ENCODE results near the gene SPDYC. TPM values are rescaled to one million over a fixed set of nuclear protein-coding genes. Genes with fewer than 3 reads are reported as not detected.

The SPDYC gene
- total and polyA plus RNA-seq, 2 of the 13 experiments (the other 11 are each of a cell fraction or from before 2014, with no cell fraction given) = 0.15 to 0.33 TPM

GRCh38 chr11:65183201-65183891 is 13.3 kb downstream of the SPDYC start (continued):
- no peak for TF ChIP-seq ZGPAT (CRISPR knock-in tag; IDR thresholded peaks at IDR 0.05)
- TF ChIP-seq ZNF780A (CRISPR knock-in tag; IDR thresholded peaks at IDR 0.05) = no peak
- TF ChIP-seq ZNF629 (CRISPR knock-in tag; conservative IDR thresholded peaks at IDR 0.05) = no peak
- TF ChIP-seq MTA3 (CRISPR knock-in tag; IDR thresholded peaks at IDR 0.05) = no peak

GRCh38 chr11:65184146-65184545 is 14.1 kb downstream of the SPDYC start:
- H3K4me1 ChIP-seq (ENCODE audit: insufficient read depth, low read length) = peaks cover 25% of the 10 kb centered on the region
- H3K36me3 ChIP-seq (replicated peaks in 1 of 2; ENCODE audit: control insufficient read depth in 1 of 2, insufficient read depth in 2 of 2, low read length in 2 of 2) = peaks cover 7 to 26% of the 10 kb centered on the region in 2 experiments; a peak in 4 of 5 replicates
- H3K27ac ChIP-seq (ENCODE audit: extremely low read length, insufficient read depth, low read length) = no peak overlapping the region
- POLR2A ChIA-PET = no interaction called here
- CTCF ChIA-PET (ENCODE audit: low intra/inter-chr PET ratio, low total read pairs) = no interaction called here
- no peak for DNase-seq (ENCODE audit: low spot score)
- H3K79me2 ChIP-seq (ENCODE audit: insufficient read depth, low read length) = peaks cover 14% of the 10 kb centered on the region
- in situ Hi-C loops (cut with HindIII; ENCODE audit: extremely low pct_ligation_motif_present, low pct_unique_long_range_greater_than_20kb) = loop anchor here (5.0 kb wide), 1 partner anchor 72 kb away; the partner anchor contains the start of gene TM7SF2
- no TSS peak for BruUV-seq (replicated peaks)
- H4K20me1 ChIP-seq (ENCODE audit: insufficient read depth, low read length) = no peaks in the 10 kb centered on the region
- H3K9me3 ChIP-seq (ENCODE audit: low read length) = no peaks in the 10 kb centered on the region
- FAIRE-seq = no peak
- ATAC-seq = no peak
- intact Hi-C loops (cut with micrococcal nuclease; ENCODE audit: unreplicated experiment) = no loop called here
- H3K9ac ChIP-seq (ENCODE audit: insufficient read depth, low read depth, low read length) = no peak overlapping the region
- 98% methylated on average over 22 of the region's 22 CpGs for WGBS (ENCODE audit: low lambda C conversion rate)
- H3K4me3 ChIP-seq (replicated peaks in 1 of 3; ENCODE audit: insufficient read depth in 1 of 3, low read depth in 2 of 3, low read length in 3 of 3) = no peak overlapping the region
- H2AFZ ChIP-seq (ENCODE audit: low read length) = no peak overlapping the region
- H3K4me2 ChIP-seq (ENCODE audit: low read depth, low read length) = no peak overlapping the region
- H3K27me3 ChIP-seq (ENCODE audit: control insufficient read depth in 1 of 2, insufficient read depth in 2 of 2, low read length in 2 of 2) = no peaks in the 10 kb centered on the region; a peak in 1 of 5 replicates
- TF ChIP-seq ZNF180 (CRISPR knock-in tag; IDR thresholded peaks at IDR 0.05; ENCODE audit: borderline replicate concordance, low read depth) (no peak), ZNF12 (CRISPR knock-in tag; IDR thresholded peaks at IDR 0.05) (no peak), BRD4 (CRISPR knock-in tag; IDR thresholded peaks at IDR 0.05) (no peak), ZNF292 (CRISPR knock-in tag; IDR thresholded peaks at IDR 0.05; ENCODE audit: borderline replicate concordance, low read depth) (no peak), FOXA1 (IDR thresholded peaks at IDR 0.05) (no peak), FOXA1 (CRISPR knock-in tag; IDR thresholded peaks at IDR 0.05) (no peak), ZC3H13 (CRISPR knock-in tag; IDR thresholded peaks at IDR 0.05) (no peak), ZMAT5 (CRISPR knock-in tag; IDR thresholded peaks at IDR 0.05; ENCODE audit: borderline replicate concordance, low read depth) (no peak), MED1 (CRISPR knock-in tag; IDR thresholded peaks at IDR 0.05) (no peak), RARG (CRISPR knock-in tag; IDR thresholded peaks at IDR 0.05; ENCODE audit: low read depth) (no peak), ZNF326 (CRISPR knock-in tag; IDR thresholded peaks at IDR 0.05; ENCODE audit: borderline replicate concordance) (no peak), HDAC6 (IDR thresholded peaks at IDR 0.05; ENCODE audit: low read depth, low read length) (no peak)

Data from HepG2 (cell line).